GM06990 (cell line): Measurements from ENCODE around the gene KCNS3.

ENCODE experiments used
- DNase-seq: peaks from one replicate; pipeline ENCODE4 v3.0.0-alpha.2; 2011; ENCODE audit not compliant: insufficient read length; ENCODE audit errors: extremely low read depth
- H3K27me3 ChIP-seq: replicated peaks from 2 replicates; pipeline ENCODE4 v1.6.0; 2011; ENCODE audit warnings: low read length; ENCODE audit not compliant: control insufficient read depth, insufficient read depth
- H3K36me3 ChIP-seq: 2 replicates; pipeline ENCODE4 v1.5.1; 2011; ENCODE audit warnings: low read length; ENCODE audit not compliant: control insufficient read depth, insufficient read depth
- H3K4me3 ChIP-seq: replicated peaks from 2 replicates; pipeline ENCODE4 v1.5.1; 2011; ENCODE audit warnings: low read depth, mild to moderate bottlenecking, control low read depth, low read length
- CTCF ChIP-seq: IDR thresholded peaks from 2 replicates; pipeline ENCODE4 v1.5.1; 2011; ENCODE audit warnings: low read length, control low read depth, mild to moderate bottlenecking, inconsistent platforms; ENCODE audit not compliant: insufficient read depth, poor library complexity, severe bottlenecking

KCNS3 gene, protein sequence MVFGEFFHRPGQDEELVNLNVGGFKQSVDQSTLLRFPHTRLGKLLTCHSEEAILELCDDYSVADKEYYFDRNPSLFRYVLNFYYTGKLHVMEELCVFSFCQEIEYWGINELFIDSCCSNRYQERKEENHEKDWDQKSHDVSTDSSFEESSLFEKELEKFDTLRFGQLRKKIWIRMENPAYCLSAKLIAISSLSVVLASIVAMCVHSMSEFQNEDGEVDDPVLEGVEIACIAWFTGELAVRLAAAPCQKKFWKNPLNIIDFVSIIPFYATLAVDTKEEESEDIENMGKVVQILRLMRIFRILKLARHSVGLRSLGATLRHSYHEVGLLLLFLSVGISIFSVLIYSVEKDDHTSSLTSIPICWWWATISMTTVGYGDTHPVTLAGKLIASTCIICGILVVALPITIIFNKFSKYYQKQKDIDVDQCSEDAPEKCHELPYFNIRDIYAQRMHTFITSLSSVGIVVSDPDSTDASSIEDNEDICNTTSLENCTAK

DNA sequence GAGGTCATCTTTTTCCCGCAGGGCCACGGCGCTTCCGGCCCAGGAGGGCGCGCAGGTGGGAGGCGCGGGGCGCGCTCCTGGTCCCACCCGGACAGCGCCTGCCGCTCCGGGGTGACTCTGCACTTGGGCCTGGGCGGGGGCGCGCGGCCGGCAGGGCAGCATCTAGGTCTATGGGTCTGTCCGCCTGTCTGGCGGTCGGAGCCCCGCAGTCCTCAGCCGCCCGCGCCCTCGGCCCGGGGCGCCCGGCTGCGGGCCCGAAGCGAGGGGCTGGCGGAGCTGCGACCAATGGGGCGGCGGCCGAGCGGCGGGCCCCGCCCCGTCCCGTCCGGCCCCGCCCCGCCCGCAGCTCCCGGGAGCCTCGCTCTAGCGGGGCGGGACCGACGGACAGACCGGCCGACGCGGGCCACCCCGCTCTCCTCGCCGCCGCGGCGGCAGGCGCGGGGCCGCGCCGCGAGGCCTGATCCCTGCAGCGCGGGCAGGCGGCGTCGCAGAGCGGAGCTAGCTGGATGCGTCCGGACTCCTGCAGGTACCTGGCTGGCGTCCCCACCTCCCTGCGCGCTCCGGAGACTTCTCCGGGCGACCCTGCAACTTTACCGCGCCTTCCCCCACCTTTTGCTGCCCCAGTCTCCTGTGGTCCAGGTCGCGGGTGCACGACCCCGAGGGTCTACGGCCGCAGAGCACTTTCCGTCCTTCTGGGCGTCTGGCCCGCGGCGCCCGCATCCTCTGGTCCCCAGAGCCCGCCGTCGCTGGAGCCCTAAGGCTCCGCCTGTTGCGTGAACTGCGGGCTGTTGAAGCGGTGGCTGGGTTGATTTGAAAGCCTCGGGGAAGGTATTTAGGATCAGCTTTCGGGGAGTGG, at the start of gene KCNS3:
Gene KCNS3, plus strand, starts transcription at position 387 of the 856 bp plus-strand sequence. CDS start 52,342 bp downstream, outside the sequence.
- Histone ChIP-seq H3K4me3 (peak within 1 kb of the TSS; percentile 42), H3K27me3 (peaks cover 2% of the 10 kb centered on the region), H3K36me3 (no peaks in the 10 kb centered on the region)
- TF ChIP-seq CTCF = no peak
- peak; percentile 28 for DNase-seq

DNA sequence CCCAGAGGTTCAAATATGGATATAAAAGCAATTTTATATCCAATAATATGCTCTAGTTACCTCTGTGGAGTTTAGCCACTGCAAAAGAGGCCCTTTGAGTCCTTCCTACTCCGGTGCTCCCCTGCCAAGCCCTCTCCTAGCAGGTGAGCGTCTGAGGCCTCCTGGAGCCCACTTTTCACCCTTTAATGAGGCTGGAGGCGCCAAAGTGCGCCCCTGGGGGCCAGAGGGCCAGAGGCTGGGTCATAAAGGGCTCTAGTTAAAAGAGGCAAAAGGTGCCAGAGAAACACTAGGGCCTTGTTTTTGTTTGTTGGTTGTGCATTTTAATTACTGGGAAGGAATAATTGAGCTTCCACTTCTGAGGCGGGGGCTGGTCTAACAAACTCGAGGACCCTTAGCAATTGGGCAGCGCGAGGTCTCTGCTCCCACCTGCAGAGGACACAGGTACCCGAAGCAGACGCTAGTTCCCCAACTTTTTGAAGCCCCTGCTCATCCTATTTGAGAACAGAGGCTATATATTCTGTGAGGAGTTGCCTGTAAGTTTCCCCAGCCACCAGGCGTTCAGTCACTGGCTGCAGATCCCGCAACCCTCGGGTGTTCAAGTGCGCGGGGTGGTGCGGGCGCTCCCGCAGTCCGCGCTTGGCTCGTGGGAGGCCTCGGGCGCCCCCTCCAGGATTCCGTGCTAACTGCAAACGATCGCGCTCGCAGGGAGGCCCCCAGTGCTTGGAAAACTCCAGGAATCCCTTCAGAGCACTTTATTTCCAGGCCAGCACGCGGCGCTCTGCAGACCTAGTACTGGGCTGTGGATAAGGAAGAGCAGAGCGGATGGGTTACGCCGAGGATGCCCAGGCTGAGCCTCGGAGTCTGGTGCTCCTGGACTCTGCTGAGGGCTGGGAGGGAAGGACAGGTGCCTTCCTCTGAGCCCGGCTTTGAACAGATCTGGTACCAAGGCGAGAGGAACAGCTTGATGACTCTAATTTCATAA, 48.1 kb upstream of the KCNS3 start:
- TF ChIP-seq CTCF = peak; percentile 94
- Histone ChIP-seq H3K27me3 (no peaks in the 10 kb centered on the region), H3K4me3 (no peak overlapping the region; the same call in 1 of the 2 replicates), H3K36me3 (no peaks in the 10 kb centered on the region)
- DNase-seq = peak; percentile 65

GRCh38 chr2:17835516-17835915, 43.0 kb upstream of the KCNS3 start:
- Histone ChIP-seq H3K36me3 (no peaks in the 10 kb centered on the region), H3K27me3 (no peaks in the 10 kb centered on the region), H3K4me3 (no peak overlapping the region)
- no peak for TF ChIP-seq CTCF
- DNase-seq = no peak

DNA sequence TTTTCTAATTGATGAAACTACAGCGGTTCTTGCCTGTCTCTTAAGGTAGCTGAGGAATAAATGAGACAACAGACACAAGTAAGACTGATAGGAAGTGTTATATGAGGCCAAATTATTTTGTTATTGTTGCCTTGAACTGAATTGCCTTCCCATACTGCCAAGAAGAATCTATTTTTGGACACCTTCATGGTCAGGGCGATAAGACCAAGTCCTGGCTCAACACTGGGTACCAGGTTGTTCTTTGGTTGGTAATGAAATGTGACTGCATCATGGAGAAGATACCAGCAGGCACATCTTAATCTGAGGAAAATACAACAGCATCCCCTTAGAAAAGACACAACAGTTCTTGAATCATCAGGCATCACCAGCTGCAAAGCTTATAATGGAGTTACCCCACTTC, 38.5 kb upstream of the KCNS3 start:
- Histone ChIP-seq H3K27me3 (no peaks in the 10 kb centered on the region), H3K4me3 (no peak overlapping the region), H3K36me3 (no peaks in the 10 kb centered on the region)
- no peak for DNase-seq
- TF ChIP-seq CTCF = no peak

GRCh38 chr2:17843457-17843856, 35.0 kb upstream of the KCNS3 start:
- no peak overlapping the region for H3K4me3 ChIP-seq
- no peak for DNase-seq
- no peaks in the 10 kb centered on the region for H3K27me3 ChIP-seq
- H3K36me3 ChIP-seq = no peaks in the 10 kb centered on the region
- no peak for TF ChIP-seq CTCF
